ENCODE results near the gene EPHB4. TPM values are rescaled to one million over a fixed set of nuclear protein-coding genes. Genes with fewer than 3 reads are reported as not detected.

Gene EPHB4
- total RNA-seq, 1 donor = 82.0 TPM

- TF ChIP-seq CTCF (IDR thresholded peaks at IDR 0.05; ENCODE audit: insufficient read depth, low read depth, low read length) = no peak
- H3K4me3 ChIP-seq (ENCODE audit: low read depth, low read length) = no peak overlapping the region
- DNase-seq (ENCODE audit: low read depth) = peak; percentile 10
Observed at GRCh38 chr7:100835903-100836811, 8.8 kb upstream of the EPHB4 start.

GRCh38 chr7:100832281-100832633 lies 4.9 kb upstream of the EPHB4 start:
- no peak for TF ChIP-seq CTCF (IDR thresholded peaks at IDR 0.05; ENCODE audit: insufficient read depth, low read depth, low read length)
- no peak for DNase-seq (ENCODE audit: low read depth)
- H3K4me3 ChIP-seq (ENCODE audit: low read depth, low read length) = no peak overlapping the region

- H3K4me3 ChIP-seq (ENCODE audit: low read depth, low read length) = no peak overlapping the region
- TF ChIP-seq CTCF (IDR thresholded peaks at IDR 0.05; ENCODE audit: insufficient read depth, low read depth, low read length) = no peak
- DNase-seq (ENCODE audit: low read depth) = no peak
Observed at GRCh38 chr7:100830396-100830795, 3.1 kb upstream of the EPHB4 start.

GRCh38 chr7:100829150-100829716 lies 1.9 kb upstream of the EPHB4 start:
- DNase-seq (ENCODE audit: low read depth) = no peak
- TF ChIP-seq CTCF (IDR thresholded peaks at IDR 0.05; ENCODE audit: insufficient read depth, low read depth, low read length) = no peak
- no peak overlapping the region for H3K4me3 ChIP-seq (ENCODE audit: low read depth, low read length)

- DNase-seq (ENCODE audit: low read depth) = no peak
- H3K4me3 ChIP-seq (ENCODE audit: low read depth, low read length) = peak overlapping the region; percentile 82
- TF ChIP-seq CTCF (IDR thresholded peaks at IDR 0.05; ENCODE audit: insufficient read depth, low read depth, low read length) = no peak
Observed at GRCh38 chr7:100826514-100827329, 601 bp downstream of the EPHB4 start.

- peak; percentile 55 for TF ChIP-seq CTCF (IDR thresholded peaks at IDR 0.05; ENCODE audit: insufficient read depth, low read depth, low read length)
Observed at GRCh38 chr7:100825751-100826513, 1.4 kb downstream of the EPHB4 start.

More at GRCh38 chr7:100825751-100826513, 1.4 kb downstream of the EPHB4 start:
- peak overlapping the region; percentile 82 for H3K4me3 ChIP-seq (ENCODE audit: low read depth, low read length)
- peak; percentile 71 for DNase-seq (ENCODE audit: low read depth)
